Hepatocyte (in vitro differentiated cells): ENCODE measurements around the gene PBX3.

ENCODE experiments used
- EZH2 ChIP-seq: fragments of 200-600 bp; sonication (generic); IDR thresholded peaks from 2 replicates; pipeline ENCODE4 v1.6.1; 2016; ENCODE audit warnings: antibody characterized with exemption, mild to moderate bottlenecking, borderline replicate concordance
- TF ChIP-seq, protein P1 (sequence below): fragments of 200-600 bp; sonication (generic); IDR thresholded peaks from 2 replicates; pipeline ENCODE4 v1.5.1; 2016; ENCODE audit warnings: antibody characterized with exemption, mild to moderate bottlenecking; ENCODE audit not compliant: poor library complexity

- no peak for TF ChIP-seq EZH2
- TF ChIP-seq, protein P1, sequence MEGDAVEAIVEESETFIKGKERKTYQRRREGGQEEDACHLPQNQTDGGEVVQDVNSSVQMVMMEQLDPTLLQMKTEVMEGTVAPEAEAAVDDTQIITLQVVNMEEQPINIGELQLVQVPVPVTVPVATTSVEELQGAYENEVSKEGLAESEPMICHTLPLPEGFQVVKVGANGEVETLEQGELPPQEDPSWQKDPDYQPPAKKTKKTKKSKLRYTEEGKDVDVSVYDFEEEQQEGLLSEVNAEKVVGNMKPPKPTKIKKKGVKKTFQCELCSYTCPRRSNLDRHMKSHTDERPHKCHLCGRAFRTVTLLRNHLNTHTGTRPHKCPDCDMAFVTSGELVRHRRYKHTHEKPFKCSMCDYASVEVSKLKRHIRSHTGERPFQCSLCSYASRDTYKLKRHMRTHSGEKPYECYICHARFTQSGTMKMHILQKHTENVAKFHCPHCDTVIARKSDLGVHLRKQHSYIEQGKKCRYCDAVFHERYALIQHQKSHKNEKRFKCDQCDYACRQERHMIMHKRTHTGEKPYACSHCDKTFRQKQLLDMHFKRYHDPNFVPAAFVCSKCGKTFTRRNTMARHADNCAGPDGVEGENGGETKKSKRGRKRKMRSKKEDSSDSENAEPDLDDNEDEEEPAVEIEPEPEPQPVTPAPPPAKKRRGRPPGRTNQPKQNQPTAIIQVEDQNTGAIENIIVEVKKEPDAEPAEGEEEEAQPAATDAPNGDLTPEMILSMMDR, result no peak
These were observed 68.4 kb downstream of the PBX3 start for GRCh38 chr9:125815568-125815967.
